HepG2 (cell line): ENCODE results near the gene SPACDR. TPM values are rescaled to one million over a fixed set of nuclear protein-coding genes. Genes with fewer than 3 reads are reported as not detected.
A peak's percentile ranks its signal among the peaks of the same experiment; 100 is the strongest.

Experiments
- ARNT ChIP-seq: fragments of 450-650 bp; IDR thresholded peaks from 2 replicates; pipeline ENCODE4 v1.6.1; 2017
- ATF7 ChIP-seq, 2 experiments: fragments of 450-650 bp in 1 of 2; sonication (generic) in 1 of 2; formaldehyde crosslinking in 1 of 2; IDR thresholded peaks; 2 replicates each; pipeline versions ENCODE4 v1.4.0 to v1.6.1; 2016 to 2020; ENCODE audit warnings: antibody characterized with exemption in 1 of 2, mild to moderate bottlenecking in 1 of 2, missing genetic modification reagents in 1 of 2
- FLYWCH1 ChIP-seq: sonication (generic); formaldehyde crosslinking; IDR thresholded peaks from 2 replicates; pipeline ENCODE4 v1.8.1; 2023; ENCODE audit warnings: mild to moderate bottlenecking, missing genetic modification reagents
- FOXK1 ChIP-seq: sonication (generic); formaldehyde crosslinking; IDR thresholded peaks from 2 replicates; pipeline ENCODE4 v1.4.0; 2020; ENCODE audit warnings: low read depth, missing genetic modification reagents, borderline replicate concordance
- MAFF ChIP-seq: IDR thresholded peaks from 2 replicates; pipeline ENCODE4 v1.6.1; 2011; ENCODE audit warnings: low read depth, low read length, improper control_type of control experiment
- MIER2 ChIP-seq: IDR thresholded peaks from 2 replicates; pipeline ENCODE4 v1.6.1; 2016; ENCODE audit warnings: missing biosample characterization, missing genetic modification reagents
- MTA3 ChIP-seq: sonication (generic); formaldehyde crosslinking; IDR thresholded peaks from 2 replicates; pipeline ENCODE4 v1.4.0; 2020; ENCODE audit warnings: missing genetic modification reagents
- NFE2 ChIP-seq: sonication (generic); formaldehyde crosslinking; IDR thresholded peaks from 2 replicates; pipeline ENCODE4 v1.4.0; 2020; ENCODE audit warnings: missing genetic modification reagents
- POLR2AphosphoS2 ChIP-seq: IDR thresholded peaks from 2 replicates; pipeline ENCODE4 v1.6.1; 2011; ENCODE audit warnings: low read depth, low read length, improper control_type of control experiment
- POLR2G ChIP-seq: fragments of 200-400 bp; formaldehyde crosslinking; IDR thresholded peaks from 2 replicates; pipeline ENCODE4 v1.6.1; 2018; ENCODE audit warnings: mild to moderate bottlenecking, low read depth, low read length, moderate library complexity
- REST ChIP-seq, 2 experiments: IDR thresholded peaks; 2 replicates each; pipeline ENCODE4 v1.6.1; 2011 to 2012; ENCODE audit warnings: low read length in 2 of 2, borderline replicate concordance in 1 of 2, low read depth in 1 of 2, mild to moderate bottlenecking in 1 of 2, moderate library complexity in 1 of 2
- SUZ12 ChIP-seq: fragments of 150-350 bp; IDR thresholded peaks from 2 replicates; pipeline ENCODE4 v1.6.1; 2014; ENCODE audit warnings: low read depth, low read length
- TSC22D2 ChIP-seq: sonication (generic); formaldehyde crosslinking; IDR thresholded peaks from 2 replicates; pipeline ENCODE4 v1.5.1; 2020; ENCODE audit warnings: missing genetic modification reagents, mild to moderate bottlenecking, borderline replicate concordance
- YY1 ChIP-seq: IDR thresholded peaks from 2 replicates; pipeline ENCODE4 v1.6.1; 2011; ENCODE audit warnings: low read length, low read depth, moderate library complexity, mild to moderate bottlenecking; ENCODE audit not compliant: insufficient read depth, insufficient replicate concordance
- ZBTB20 ChIP-seq: sonication (generic); formaldehyde crosslinking; IDR thresholded peaks from 2 replicates; pipeline ENCODE4 v1.8.1; 2023; ENCODE audit warnings: missing genetic modification reagents, low read depth, mild to moderate bottlenecking, borderline replicate concordance
- ZBTB37 ChIP-seq: sonication (generic); formaldehyde crosslinking; IDR thresholded peaks from 2 replicates; pipeline ENCODE4 v1.4.0; 2020; ENCODE audit warnings: mild to moderate bottlenecking, missing genetic modification reagents
- ZFP37 ChIP-seq: sonication (generic); formaldehyde crosslinking; IDR thresholded peaks from 2 replicates; pipeline ENCODE4 v1.4.0; 2020; ENCODE audit warnings: missing genetic modification reagents, borderline replicate concordance
- ZFYVE20 ChIP-seq: sonication (generic); formaldehyde crosslinking; IDR thresholded peaks from 2 replicates; pipeline ENCODE4 v1.8.0; 2023; ENCODE audit warnings: low read depth, mild to moderate bottlenecking, moderate library complexity, missing genetic modification reagents, borderline replicate concordance
- ZNF263 ChIP-seq: sonication (generic); formaldehyde crosslinking; IDR thresholded peaks from 2 replicates; pipeline ENCODE4 v1.4.0; 2020; ENCODE audit warnings: missing genetic modification reagents
- ZNF337 ChIP-seq: sonication (generic); formaldehyde crosslinking; IDR thresholded peaks from 2 replicates; pipeline ENCODE4 v1.5.1; 2020; ENCODE audit warnings: missing genetic modification reagents, low read depth, mild to moderate bottlenecking, borderline replicate concordance
- ZNF362 ChIP-seq: sonication (generic); formaldehyde crosslinking; IDR thresholded peaks from 2 replicates; pipeline ENCODE4 v1.4.0; 2020; ENCODE audit warnings: missing genetic modification reagents, mild to moderate bottlenecking, borderline replicate concordance
- ZNF543 ChIP-seq: sonication (generic); formaldehyde crosslinking; IDR thresholded peaks from 2 replicates; pipeline ENCODE4 v1.4.0; 2020; ENCODE audit warnings: mild to moderate bottlenecking, missing genetic modification reagents
- ZNF660 ChIP-seq: sonication (generic); formaldehyde crosslinking; IDR thresholded peaks from 2 replicates; pipeline ENCODE4 v1.5.1; 2020; ENCODE audit warnings: mild to moderate bottlenecking, low read depth, missing genetic modification reagents, borderline replicate concordance
- ZNF709 ChIP-seq: sonication (generic); formaldehyde crosslinking; IDR thresholded peaks from 2 replicates; pipeline ENCODE4 v1.5.0; 2020; ENCODE audit warnings: mild to moderate bottlenecking, missing genetic modification reagents
- ZNF780A ChIP-seq: sonication (generic); formaldehyde crosslinking; IDR thresholded peaks from 2 replicates; pipeline ENCODE4 v1.8.0; 2022; ENCODE audit warnings: mild to moderate bottlenecking, missing genetic modification reagents, moderate library complexity
- ZSCAN22 ChIP-seq: sonication (generic); formaldehyde crosslinking; IDR thresholded peaks from 2 replicates; pipeline ENCODE4 v1.4.0; 2020; ENCODE audit warnings: mild to moderate bottlenecking, missing genetic modification reagents
- polyA plus RNA-seq, 8 experiments: library from polyadenylated mRNA; depleted of rRNA in 3 of 8; stranded (reverse) in 7 of 8; unstranded in 1 of 8; fragments of >200 nt; fragmentation: Illumina TruSeq in 4 of 8; extraction: Trizol in 4 of 8; gene quantifications; 2 replicates each; pipeline versions ENCODE4 v1.2.1 to v1.2.3, GENCODE V29; 2011 to 2016; ENCODE audit warnings: low read depth in 4 of 8, missing spikeins in 1 of 8, mixed read lengths in 1 of 8; ENCODE audit not compliant: insufficient read depth in 1 of 8
- total RNA-seq, 5 experiments: library from RNA; depleted of rRNA; stranded (reverse); fragments of >200 nt; fragmentation: Illumina TruSeq; extraction: Trizol; gene quantifications; 2 replicates each; pipeline ENCODE4 v1.2.3, GENCODE V29; 2016; ENCODE audit warnings: low read depth in 1 of 5

SPACDR gene
- total and polyA plus RNA-seq, 2 of the 13 experiments (the other 11 are each of a cell fraction or from before 2014, with no cell fraction given) = 0.41 TPM; not detected in 1

- TF ChIP-seq ZBTB20 (CRISPR knock-in tag) = no peak
- TF ChIP-seq ZFYVE20 (CRISPR knock-in tag) = no peak
- no peak for TF ChIP-seq SUZ12
- TF ChIP-seq ZNF362 = no peak
- no peak for TF ChIP-seq NFE2
- TF ChIP-seq ATF7 (IDR thresholded peaks at IDR 0.05) = no peak
- TF ChIP-seq ATF7 (CRISPR knock-in tag; IDR thresholded peaks at IDR 0.05) = no peak
- no peak for TF ChIP-seq ZSCAN22
- no peak for TF ChIP-seq ZFP37
- no peak for TF ChIP-seq MTA3 (CRISPR knock-in tag)
- TF ChIP-seq YY1 = peak; percentile 59
- no peak for TF ChIP-seq TSC22D2 (CRISPR knock-in tag)
- no peak for TF ChIP-seq REST (IDR thresholded peaks at IDR 0.05; ENCODE audit: borderline replicate concordance in 1 of 2, low read depth in 1 of 2, low read length in 2 of 2)
- TF ChIP-seq ZNF780A (CRISPR knock-in tag) = no peak
- TF ChIP-seq ZBTB37 (CRISPR knock-in tag) = no peak
- TF ChIP-seq MAFF = no peak
- TF ChIP-seq ZNF263 (CRISPR knock-in tag) = peak; percentile 48; the same call in 1 of the 2 replicates
- no peak for TF ChIP-seq FLYWCH1 (CRISPR knock-in tag)
- no peak for TF ChIP-seq ZNF543 (CRISPR knock-in tag)
- no peak for TF ChIP-seq MIER2 (CRISPR knock-in tag)
- TF ChIP-seq ZNF660 (CRISPR knock-in tag) = no peak
- no peak; the same call in 1 of the 2 replicates for TF ChIP-seq FOXK1 (CRISPR knock-in tag)
- TF ChIP-seq ZNF337 (CRISPR knock-in tag) = no peak
- no peak for TF ChIP-seq POLR2G
- TF ChIP-seq ZNF709 (CRISPR knock-in tag) = no peak; the same call in 1 of the 2 replicates
- TF ChIP-seq POLR2AphosphoS2 = no peak
- TF ChIP-seq ARNT = no peak
These were observed 19.1 kb upstream of the SPACDR start (continued) for GRCh38 chr7:100483090-100483721.
